Spleen (tissue), 11 donors: ENCODE results near the gene FAM174B. TPM values are rescaled to one million over a fixed set of nuclear protein-coding genes. Genes with fewer than 3 reads are reported as not detected.

Experiments used
- DNase-seq: peaks from one replicate; pipeline ENCODE4 v3.0.0-alpha.2; 2020
- H3K27ac ChIP-seq, 8 donors: fragments of 200-600 bp; sonication (generic) in 7 of 8; 1 replicate in 4 of 8; 2 replicates in 4 of 8; pipeline versions ENCODE4 v1.5.0 to v1.8.0; 2016 to 2021; ENCODE audit warnings: inconsistent platforms in 4 of 8, mild to moderate bottlenecking in 4 of 8, moderate library complexity in 1 of 8
- H3K27me3 ChIP-seq, 7 donors: fragments of 200-600 bp; sonication (generic) in 6 of 7; replicated peaks in 1 of 7; 1 replicate in 4 of 7; 2 replicates in 3 of 7; pipeline versions ENCODE4 v1.5.0 to v1.8.0; 2016 to 2021; ENCODE audit warnings: inconsistent platforms in 3 of 7, mild to moderate bottlenecking in 1 of 7
- H3K36me3 ChIP-seq, 6 donors: fragments of 200-600 bp; sonication (generic) in 5 of 6; 1 replicate in 4 of 6; 2 replicates in 2 of 6; pipeline versions ENCODE4 v1.5.0 to v1.8.0; 2016 to 2021; ENCODE audit warnings: inconsistent platforms in 2 of 6
- H3K4me1 ChIP-seq, 6 donors: fragments of 200-600 bp; sonication (generic) in 5 of 6; 1 replicate in 3 of 6; 2 replicates in 3 of 6; pipeline versions ENCODE4 v1.5.0 to v1.8.0; 2016 to 2021; ENCODE audit warnings: inconsistent platforms in 3 of 6
- H3K4me3 ChIP-seq, 8 donors: fragments of 200-600 bp; sonication (generic) in 7 of 8; 1 replicate in 4 of 8; 2 replicates in 4 of 8; pipeline versions ENCODE4 v1.5.0 to v1.8.0; 2016 to 2021; ENCODE audit warnings: inconsistent platforms in 4 of 8, mild to moderate bottlenecking in 4 of 8, moderate library complexity in 2 of 8
- H3K9me3 ChIP-seq, 8 donors: fragments of 200-600 bp; sonication (generic) in 7 of 8; 1 replicate in 4 of 8; 2 replicates in 4 of 8; pipeline versions ENCODE4 v1.5.0 to v1.8.0; 2016 to 2021; ENCODE audit warnings: inconsistent platforms in 4 of 8
- CTCF ChIP-seq, 11 experiments: fragments of 200-600 bp in 7 of 11; fragments of 450-650 bp in 4 of 11; sonication (generic) in 4 of 11; IDR thresholded peaks in 8 of 11; conservative IDR thresholded peaks in 3 of 11; 1 replicate in 7 of 11; 2 replicates in 4 of 11; pipeline versions ENCODE4 v1.4.0 to v1.8.0; 2016 to 2021; ENCODE audit warnings: antibody characterized with exemption in 11 of 11, inconsistent platforms in 4 of 11, mild to moderate bottlenecking in 1 of 11
- POLR2A ChIP-seq, 3 donors: fragments of 450-650 bp; IDR thresholded peaks; one replicate each; pipeline ENCODE4 v1.5.1; 2017; ENCODE audit warnings: antibody characterized with exemption in 3 of 3, mild to moderate bottlenecking in 1 of 3
- POLR2AphosphoS5 ChIP-seq, 3 donors: sonication (generic); formaldehyde crosslinking; IDR thresholded peaks; one replicate each; pipeline ENCODE4 v1.5.1; 2017; ENCODE audit warnings: antibody characterized with exemption in 3 of 3
- WGBS, 5 donors: extraction: QIAGEN DNeasy Blood & Tissue Kit in 3 of 5; methylation state at CpG; one replicate each; pipeline versions ENCODE4 v1.1.5 to v1.1.7; 2013 to 2018; 5-methylcytosine and 5-hydroxymethylcytosine counted together
- intact Hi-C: fragments of 100-400 bp; cut with DNase I; formaldehyde crosslinking; loops from one replicate; pipeline ENCODE4 v1.15.0; 2023; ENCODE audit warnings: low total_unique reads
- polyA plus RNA-seq, 3 donors: library from polyadenylated mRNA; stranded (reverse); fragments of 200-250 nt; gene quantifications; one replicate each; pipeline ENCODE4 v1.2.1, GENCODE V29; 2013
- total RNA-seq, 7 donors: library from RNA; depleted of rRNA in 3 of 7; stranded (reverse); fragments of >200 nt in 3 of 7; fragmentation: NEBNext Ultra II Directional in 4 of 7; extraction: Animal tissue kit (Norgen Biotek cat#: 25700) in 4 of 7; gene quantifications; one replicate each; pipeline versions ENCODE4 v1.1.0 to v1.2.1, GENCODE V29; 2016 to 2021
- donor health status: healthy with polysubstance abuse.
- donor health status: DM: no; HTN: no; CAD: no; lungs with moderate emphysema.
- donor health status: DM: no; HTN: no; CAD: no.
- donor health status: Bipolar disorder and iron deficiency.
- donor health status: healthy.
- donor health status: DM: no; HTN: no; CAD: no.
- donor health status: DM: yes; HTN: yes; CAD: no.

Gene FAM174B
- total and polyA plus RNA-seq, 10 donors = 2.1 to 17.9 (median 8.8) TPM

GRCh38 chr15:92616621-92617548 lies 38.7 kb downstream of the FAM174B start:
- TF ChIP-seq POLR2A (IDR thresholded peaks at IDR 0.05) (no peak), POLR2AphosphoS5 (IDR thresholded peaks at IDR 0.05) (no peak), CTCF (IDR thresholded peaks at IDR 0.05 in 8 of 11, conservative IDR thresholded peaks at IDR 0.05 in 3 of 11) (no peak)
- Histone ChIP-seq H3K36me3 (peaks cover 0 to 7% (median 0%) of the 10 kb centered on the region in 6 donors), H3K27me3 (no peaks in the 10 kb centered on the region), H3K27ac (no peak overlapping the region), H3K4me1 (no peaks in the 10 kb centered on the region), H3K4me3 (no peak overlapping the region), H3K9me3 (no peaks in the 10 kb centered on the region)
- DNase-seq = no peak
- intact Hi-C loops = no loop called here
- 85 to 95% (median 91%) methylated on average over 25 of the region's 25 CpGs for WGBS, 5 donors

- H3K36me3 ChIP-seq = peaks cover 0 to 7% (median 0%) of the 10 kb centered on the region in 6 donors
- no peaks in the 10 kb centered on the region for H3K27me3 ChIP-seq
- no peak for DNase-seq
- H3K27ac ChIP-seq = no peak overlapping the region
- H3K9me3 ChIP-seq = no peaks in the 10 kb centered on the region
- 71 to 85% (median 72%) methylated on average over 18 of the region's 18 CpGs for whole genome bisulfite sequencing, 5 donors
- intact Hi-C loops = no loop called here
- no peak overlapping the region for H3K4me3 ChIP-seq
- H3K4me1 ChIP-seq = no peaks in the 10 kb centered on the region
- TF ChIP-seq POLR2A (IDR thresholded peaks at IDR 0.05) = no peak
- no peak for TF ChIP-seq CTCF (IDR thresholded peaks at IDR 0.05 in 8 of 11, conservative IDR thresholded peaks at IDR 0.05 in 3 of 11)
- no peak for TF ChIP-seq POLR2AphosphoS5 (IDR thresholded peaks at IDR 0.05)
These were observed 40.5 kb downstream of the FAM174B start for GRCh38 chr15:92614791-92615785.

GRCh38 chr15:92614301-92614700 lies 41.3 kb downstream of the FAM174B start:
- DNase-seq = no peak
- intact Hi-C loops = no loop called here
- H3K27me3 ChIP-seq = no peaks in the 10 kb centered on the region
- H3K36me3 ChIP-seq = peaks cover 0 to 7% (median 0%) of the 10 kb centered on the region in 6 donors
- H3K4me1 ChIP-seq = no peaks in the 10 kb centered on the region
- H3K4me3 ChIP-seq = no peak overlapping the region
- WGBS, 5 donors = 39 to 90% (median 71%) methylated on average over 4 of the region's 4 CpGs
- no peak overlapping the region for H3K27ac ChIP-seq
- TF ChIP-seq POLR2AphosphoS5 (IDR thresholded peaks at IDR 0.05) (no peak), POLR2A (IDR thresholded peaks at IDR 0.05) (no peak), CTCF (IDR thresholded peaks at IDR 0.05 in 8 of 11, conservative IDR thresholded peaks at IDR 0.05 in 3 of 11) (no peak)
- no peaks in the 10 kb centered on the region for H3K9me3 ChIP-seq
